ENCODE data around the gene CHST15. TPM values are rescaled to one million over a fixed set of nuclear protein-coding genes. Genes with fewer than 3 reads are reported as not detected.

CHST15 gene
- total and polyA plus RNA-seq, 4 donors = 2.9 to 16.5 (median 6.4) TPM

DNA sequence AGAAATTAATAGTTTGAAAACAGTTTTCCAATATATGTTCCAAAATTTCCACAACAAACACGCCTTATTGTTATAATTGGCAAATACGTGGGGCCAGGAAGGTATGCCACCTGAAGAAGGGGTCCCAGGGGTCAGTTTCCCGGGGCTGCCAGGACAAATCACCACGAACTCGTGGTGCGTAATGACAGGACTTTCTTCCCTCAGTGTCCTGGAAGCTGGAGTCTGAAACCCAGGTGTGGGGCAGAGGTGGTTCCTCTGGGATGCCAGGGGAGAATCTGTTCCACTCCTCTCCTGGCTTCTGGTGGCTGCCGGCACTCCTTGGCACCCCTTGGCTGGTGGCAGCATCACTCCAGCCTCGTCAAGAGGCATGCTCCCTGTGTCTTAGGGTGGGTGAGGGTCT, 56.7 kb downstream of the CHST15 start:
- Histone ChIP-seq H3K36me3 (ENCODE audit: control insufficient read depth in 4 of 4, insufficient read depth in 3 of 4, low read depth in 1 of 4, low read length in 3 of 4) (peaks cover 0 to 11% (median 0%) of the 10 kb centered on the region in 4 donors), H3K9ac (ENCODE audit: low read depth in 1 of 2, low read length in 2 of 2) (no peak overlapping the region), H3K4me1 (ENCODE audit: control insufficient read depth in 4 of 4, insufficient read depth in 4 of 4, low read length in 3 of 4) (peaks cover 0 to 14% (median 2%) of the 10 kb centered on the region in 4 donors), H3K27ac (ENCODE audit: low read depth in 1 of 2, low read length in 2 of 2) (peak overlapping the region in 1 of 2 donors; percentile 26), H3K4me3 (ENCODE audit: low read depth in 1 of 3, low read length in 3 of 3) (no peak overlapping the region), H3K9me3 (ENCODE audit: control insufficient read depth in 4 of 4, low read length in 3 of 4) (no peaks in the 10 kb centered on the region), H3K27me3 (ENCODE audit: control insufficient read depth in 4 of 4, insufficient read depth in 4 of 4, low read length in 3 of 4) (no peaks in the 10 kb centered on the region)
- no peak for DNase-seq (ENCODE audit: low spot score)
- 87% methylated on average over 8 of the region's 8 CpGs for WGBS
- TF ChIP-seq, protein P1, sequence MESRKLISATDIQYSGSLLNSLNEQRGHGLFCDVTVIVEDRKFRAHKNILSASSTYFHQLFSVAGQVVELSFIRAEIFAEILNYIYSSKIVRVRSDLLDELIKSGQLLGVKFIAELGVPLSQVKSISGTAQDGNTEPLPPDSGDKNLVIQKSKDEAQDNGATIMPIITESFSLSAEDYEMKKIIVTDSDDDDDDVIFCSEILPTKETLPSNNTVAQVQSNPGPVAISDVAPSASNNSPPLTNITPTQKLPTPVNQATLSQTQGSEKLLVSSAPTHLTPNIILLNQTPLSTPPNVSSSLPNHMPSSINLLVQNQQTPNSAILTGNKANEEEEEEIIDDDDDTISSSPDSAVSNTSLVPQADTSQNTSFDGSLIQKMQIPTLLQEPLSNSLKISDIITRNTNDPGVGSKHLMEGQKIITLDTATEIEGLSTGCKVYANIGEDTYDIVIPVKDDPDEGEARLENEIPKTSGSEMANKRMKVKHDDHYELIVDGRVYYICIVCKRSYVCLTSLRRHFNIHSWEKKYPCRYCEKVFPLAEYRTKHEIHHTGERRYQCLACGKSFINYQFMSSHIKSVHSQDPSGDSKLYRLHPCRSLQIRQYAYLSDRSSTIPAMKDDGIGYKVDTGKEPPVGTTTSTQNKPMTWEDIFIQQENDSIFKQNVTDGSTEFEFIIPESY (IDR thresholded peaks at IDR 0.05) = no peak
- TF ChIP-seq NR2F2 (IDR thresholded peaks at IDR 0.05) (no peak), RAD21 (IDR thresholded peaks at IDR 0.05) (no peak)

DNA sequence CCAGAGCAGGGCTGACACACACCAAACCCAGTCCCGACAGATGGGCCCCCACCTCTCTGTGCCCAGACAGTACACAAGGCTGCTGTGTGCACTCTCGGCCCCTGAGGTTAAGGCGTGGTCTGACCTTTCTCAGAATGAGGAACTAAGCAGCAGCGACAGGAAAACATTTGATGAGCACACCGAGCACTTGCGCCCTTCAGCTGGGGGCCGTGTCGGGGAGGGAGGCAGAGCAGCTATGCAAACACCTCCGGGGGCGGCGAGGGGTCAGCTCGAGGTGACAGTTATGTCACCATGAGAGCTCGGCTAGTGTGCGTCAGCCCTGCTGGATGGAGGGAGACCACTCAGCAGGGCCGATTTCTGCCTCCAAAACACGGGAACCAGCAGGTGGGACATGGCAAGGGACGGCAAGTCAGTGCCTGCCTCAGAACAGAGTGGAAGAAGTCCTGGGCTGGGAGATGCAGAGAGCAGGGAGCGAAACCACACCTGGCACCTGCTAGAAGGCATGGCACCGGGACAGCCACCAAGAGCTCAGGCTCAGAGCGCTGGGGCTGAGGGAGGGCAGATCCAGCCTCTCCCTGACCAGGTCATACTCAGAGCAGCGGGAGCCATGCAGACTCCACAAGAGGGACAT, 57.4 kb downstream of the CHST15 start:
- no peaks in the 10 kb centered on the region for H3K27me3 ChIP-seq (ENCODE audit: control insufficient read depth in 4 of 4, insufficient read depth in 4 of 4, low read length in 3 of 4)
- H3K9ac ChIP-seq (ENCODE audit: low read depth in 1 of 2, low read length in 2 of 2) = no peak overlapping the region
- no peak overlapping the region for H3K4me3 ChIP-seq (ENCODE audit: low read depth in 1 of 3, low read length in 3 of 3)
- peak; percentile 65 for DNase-seq (ENCODE audit: low spot score)
- H3K4me1 ChIP-seq (ENCODE audit: control insufficient read depth in 4 of 4, insufficient read depth in 4 of 4, low read length in 3 of 4) = peaks cover 0 to 14% (median 2%) of the 10 kb centered on the region in 4 donors
- peaks cover 0 to 11% (median 0%) of the 10 kb centered on the region in 4 donors for H3K36me3 ChIP-seq (ENCODE audit: control insufficient read depth in 4 of 4, insufficient read depth in 3 of 4, low read depth in 1 of 4, low read length in 3 of 4)
- TF ChIP-seq SP1 (IDR thresholded peaks at IDR 0.05) = no peak
- TF ChIP-seq, protein P2, sequence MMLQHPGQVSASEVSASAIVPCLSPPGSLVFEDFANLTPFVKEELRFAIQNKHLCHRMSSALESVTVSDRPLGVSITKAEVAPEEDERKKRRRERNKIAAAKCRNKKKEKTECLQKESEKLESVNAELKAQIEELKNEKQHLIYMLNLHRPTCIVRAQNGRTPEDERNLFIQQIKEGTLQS (IDR thresholded peaks at IDR 0.05) = no peak
- TF ChIP-seq, protein P1 (IDR thresholded peaks at IDR 0.05) = no peak
- TF ChIP-seq, protein P3, sequence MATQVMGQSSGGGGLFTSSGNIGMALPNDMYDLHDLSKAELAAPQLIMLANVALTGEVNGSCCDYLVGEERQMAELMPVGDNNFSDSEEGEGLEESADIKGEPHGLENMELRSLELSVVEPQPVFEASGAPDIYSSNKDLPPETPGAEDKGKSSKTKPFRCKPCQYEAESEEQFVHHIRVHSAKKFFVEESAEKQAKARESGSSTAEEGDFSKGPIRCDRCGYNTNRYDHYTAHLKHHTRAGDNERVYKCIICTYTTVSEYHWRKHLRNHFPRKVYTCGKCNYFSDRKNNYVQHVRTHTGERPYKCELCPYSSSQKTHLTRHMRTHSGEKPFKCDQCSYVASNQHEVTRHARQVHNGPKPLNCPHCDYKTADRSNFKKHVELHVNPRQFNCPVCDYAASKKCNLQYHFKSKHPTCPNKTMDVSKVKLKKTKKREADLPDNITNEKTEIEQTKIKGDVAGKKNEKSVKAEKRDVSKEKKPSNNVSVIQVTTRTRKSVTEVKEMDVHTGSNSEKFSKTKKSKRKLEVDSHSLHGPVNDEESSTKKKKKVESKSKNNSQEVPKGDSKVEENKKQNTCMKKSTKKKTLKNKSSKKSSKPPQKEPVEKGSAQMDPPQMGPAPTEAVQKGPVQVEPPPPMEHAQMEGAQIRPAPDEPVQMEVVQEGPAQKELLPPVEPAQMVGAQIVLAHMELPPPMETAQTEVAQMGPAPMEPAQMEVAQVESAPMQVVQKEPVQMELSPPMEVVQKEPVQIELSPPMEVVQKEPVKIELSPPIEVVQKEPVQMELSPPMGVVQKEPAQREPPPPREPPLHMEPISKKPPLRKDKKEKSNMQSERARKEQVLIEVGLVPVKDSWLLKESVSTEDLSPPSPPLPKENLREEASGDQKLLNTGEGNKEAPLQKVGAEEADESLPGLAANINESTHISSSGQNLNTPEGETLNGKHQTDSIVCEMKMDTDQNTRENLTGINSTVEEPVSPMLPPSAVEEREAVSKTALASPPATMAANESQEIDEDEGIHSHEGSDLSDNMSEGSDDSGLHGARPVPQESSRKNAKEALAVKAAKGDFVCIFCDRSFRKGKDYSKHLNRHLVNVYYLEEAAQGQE (IDR thresholded peaks at IDR 0.05) = no peak
- no peak for TF ChIP-seq RXRA (IDR thresholded peaks at IDR 0.05)
- no peak for TF ChIP-seq HNF4A (conservative IDR thresholded peaks at IDR 0.05)
- no peak for TF ChIP-seq JUND (IDR thresholded peaks at IDR 0.05)
- TF ChIP-seq, protein P4, sequence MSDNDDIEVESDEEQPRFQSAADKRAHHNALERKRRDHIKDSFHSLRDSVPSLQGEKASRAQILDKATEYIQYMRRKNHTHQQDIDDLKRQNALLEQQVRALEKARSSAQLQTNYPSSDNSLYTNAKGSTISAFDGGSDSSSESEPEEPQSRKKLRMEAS (IDR thresholded peaks at IDR 0.05) = no peak
- TF ChIP-seq FOXA1 (IDR thresholded peaks at IDR 0.05) = no peak
- TF ChIP-seq RAD21 (IDR thresholded peaks at IDR 0.05) = no peak
- TF ChIP-seq TAF1 (conservative IDR thresholded peaks at IDR 0.05) = no peak
- no peak for TF ChIP-seq GABPA (IDR thresholded peaks at IDR 0.05 in 1 of 2, conservative IDR thresholded peaks at IDR 0.05 in 1 of 2)
- TF ChIP-seq, protein P5, sequence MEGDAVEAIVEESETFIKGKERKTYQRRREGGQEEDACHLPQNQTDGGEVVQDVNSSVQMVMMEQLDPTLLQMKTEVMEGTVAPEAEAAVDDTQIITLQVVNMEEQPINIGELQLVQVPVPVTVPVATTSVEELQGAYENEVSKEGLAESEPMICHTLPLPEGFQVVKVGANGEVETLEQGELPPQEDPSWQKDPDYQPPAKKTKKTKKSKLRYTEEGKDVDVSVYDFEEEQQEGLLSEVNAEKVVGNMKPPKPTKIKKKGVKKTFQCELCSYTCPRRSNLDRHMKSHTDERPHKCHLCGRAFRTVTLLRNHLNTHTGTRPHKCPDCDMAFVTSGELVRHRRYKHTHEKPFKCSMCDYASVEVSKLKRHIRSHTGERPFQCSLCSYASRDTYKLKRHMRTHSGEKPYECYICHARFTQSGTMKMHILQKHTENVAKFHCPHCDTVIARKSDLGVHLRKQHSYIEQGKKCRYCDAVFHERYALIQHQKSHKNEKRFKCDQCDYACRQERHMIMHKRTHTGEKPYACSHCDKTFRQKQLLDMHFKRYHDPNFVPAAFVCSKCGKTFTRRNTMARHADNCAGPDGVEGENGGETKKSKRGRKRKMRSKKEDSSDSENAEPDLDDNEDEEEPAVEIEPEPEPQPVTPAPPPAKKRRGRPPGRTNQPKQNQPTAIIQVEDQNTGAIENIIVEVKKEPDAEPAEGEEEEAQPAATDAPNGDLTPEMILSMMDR (IDR thresholded peaks at IDR 0.05; ENCODE audit: low read depth, low read length, missing input control) = no peak
- TF ChIP-seq FOXA2 (IDR thresholded peaks at IDR 0.05) = no peak
- 40% methylated on average over 21 of the region's 21 CpGs for WGBS
- no peaks in the 10 kb centered on the region for H3K9me3 ChIP-seq (ENCODE audit: control insufficient read depth in 4 of 4, low read length in 3 of 4)
- peak overlapping the region; percentile 28 to 57 for H3K27ac ChIP-seq (ENCODE audit: low read depth in 1 of 2, low read length in 2 of 2)
